Left ventricle myocardium superior (tissue), 1 donor: Measurements from ENCODE around the gene KLK4. TPM values are rescaled to one million over a fixed set of nuclear protein-coding genes. Genes with fewer than 3 reads are reported as not detected.

Source experiments
- ATAC-seq: fragments of 200-7000 bp; cut with Tn5 transposase; one replicate; pipeline ENCODE4 v1.9.1; 2020; ENCODE audit warnings: mild to moderate bottlenecking, moderate library complexity
- DNase-seq: peaks from one replicate; pipeline ENCODE4 v3.0.0-alpha.2; 2020
- intact Hi-C: fragments of 100-400 bp; cut with micrococcal nuclease; formaldehyde crosslinking; loops from one replicate; pipeline ENCODE4 v1.11.0; 2022
- total RNA-seq: library from RNA; stranded (reverse); fragmentation: NEBNext Ultra II Directional; extraction: Animal tissue kit (Norgen Biotek cat#: 25700); gene quantifications from one replicate; pipeline ENCODE4 v1.2.1, GENCODE V29; 2021
- donor health status: DM: no; HTN: yes; CAD: no; lungs with severe emphysema.

Gene KLK4
- total RNA-seq, 1 donor from 2014 or later = not detected

- DNase-seq (no peak), ATAC-seq (no peak)
- intact Hi-C loops = no loop called here
These were observed 20.0 kb downstream of the KLK4 start for GRCh38 chr19:50891253-50891625.

GRCh38 chr19:50890422-50891252 lies 20.6 kb downstream of the KLK4 start:
- no peak for ATAC-seq
- DNase-seq = no peak
- intact Hi-C loops = no loop called here

GRCh38 chr19:50889638-50890037 lies 21.6 kb downstream of the KLK4 start:
- DNase-seq (no peak), ATAC-seq (no peak)
- intact Hi-C loops = no loop called here

DNA sequence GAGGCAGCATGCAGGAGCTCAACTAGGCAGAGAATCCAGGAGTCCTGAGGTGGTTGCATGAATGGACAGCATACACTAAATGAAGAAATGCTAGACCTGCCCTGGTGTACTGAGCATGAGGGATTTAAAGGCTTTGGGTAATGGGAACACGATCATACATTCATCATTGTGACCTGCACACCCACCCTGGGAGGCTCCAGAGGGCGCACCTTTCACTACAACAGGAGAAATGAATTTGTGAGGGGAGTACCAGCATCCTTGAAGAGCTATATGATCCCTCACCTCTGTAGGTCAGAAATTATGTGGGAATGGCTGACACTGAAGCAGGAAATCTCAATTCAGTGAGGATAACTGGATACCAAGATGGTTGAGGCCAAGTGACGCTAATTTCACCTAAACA lies 29.0 kb downstream of the KLK4 start:
- no peak for ATAC-seq
- intact Hi-C loops = no loop called here
- no peak for DNase-seq

- intact Hi-C loops = no loop called here
- no peak for ATAC-seq
- DNase-seq = no peak
These were observed 31.0 kb downstream of the KLK4 start for GRCh38 chr19:50880241-50880640.

DNA sequence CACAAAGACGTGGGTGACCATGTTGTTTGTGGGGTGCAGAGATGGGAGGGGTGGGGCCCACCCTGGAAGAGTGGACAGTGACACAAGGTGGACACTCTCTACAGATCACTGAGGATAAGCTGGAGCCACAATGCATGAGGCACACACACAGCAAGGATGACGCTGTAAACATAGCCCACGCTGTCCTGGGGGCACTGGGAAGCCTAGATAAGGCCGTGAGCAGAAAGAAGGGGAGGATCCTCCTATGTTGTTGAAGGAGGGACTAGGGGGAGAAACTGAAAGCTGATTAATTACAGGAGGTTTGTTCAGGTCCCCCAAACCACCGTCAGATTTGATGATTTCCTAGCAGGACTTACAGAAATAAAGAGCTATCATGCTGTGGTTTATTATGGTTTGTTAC lies 32.3 kb downstream of the KLK4 start:
- ATAC-seq (no peak), DNase-seq (no peak)
- intact Hi-C loops = no loop called here

DNA sequence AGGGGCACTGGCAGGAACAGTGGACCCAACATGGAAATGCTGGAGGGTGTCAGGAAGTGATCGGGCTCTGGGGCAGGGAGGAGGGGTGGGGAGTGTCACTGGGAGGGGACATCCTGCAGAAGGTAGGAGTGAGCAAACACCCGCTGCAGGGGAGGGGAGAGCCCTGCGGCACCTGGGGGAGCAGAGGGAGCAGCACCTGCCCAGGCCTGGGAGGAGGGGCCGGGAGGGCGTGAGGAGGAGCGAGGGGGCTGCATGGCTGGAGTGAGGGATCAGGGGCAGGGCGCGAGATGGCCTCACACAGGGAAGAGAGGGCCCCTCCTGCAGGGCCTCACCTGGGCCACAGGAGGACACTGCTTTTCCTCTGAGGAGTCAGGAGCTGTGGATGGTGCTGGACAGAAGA lies 33.9 kb downstream of the KLK4 start:
- DNase-seq (no peak), ATAC-seq (no peak)
- intact Hi-C loops = no loop called here

- no peak for DNase-seq
- intact Hi-C loops = no loop called here
- ATAC-seq = no peak
These were observed 34.7 kb downstream of the KLK4 start for GRCh38 chr19:50876456-50876855.

DNA sequence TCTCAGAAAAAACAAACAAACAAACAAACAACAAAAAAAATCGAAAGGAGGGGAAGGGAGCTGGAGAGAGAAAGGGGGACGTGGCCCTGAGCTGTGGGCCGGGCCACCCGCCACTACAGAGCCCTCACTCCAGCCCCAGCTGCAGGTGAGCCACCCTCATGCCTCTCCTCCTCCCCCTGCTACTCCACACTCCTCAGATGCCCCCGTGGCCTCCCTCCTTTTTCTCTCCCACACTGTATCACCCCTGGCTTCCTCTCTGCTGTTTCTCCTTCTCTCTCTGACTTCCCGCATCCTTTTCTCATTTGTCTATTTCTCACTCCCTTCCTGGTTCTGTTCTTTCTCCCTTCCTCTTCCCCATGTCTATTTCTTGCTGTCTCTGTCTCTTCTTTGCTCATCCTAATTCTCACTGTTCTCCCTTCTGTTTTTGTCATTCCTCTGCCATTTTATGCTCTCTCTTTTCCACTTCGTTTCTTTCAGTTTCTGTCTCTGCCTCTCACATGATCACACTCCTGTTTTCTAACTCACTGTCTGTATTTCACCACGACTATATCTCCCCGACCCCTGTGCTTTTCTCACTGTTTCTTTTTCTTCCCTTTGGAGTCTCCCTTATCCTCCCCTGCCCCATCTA lies 35.3 kb downstream of the KLK4 start:
- DNase-seq (no peak), ATAC-seq (no peak)
- intact Hi-C loops = no loop called here

DNA sequence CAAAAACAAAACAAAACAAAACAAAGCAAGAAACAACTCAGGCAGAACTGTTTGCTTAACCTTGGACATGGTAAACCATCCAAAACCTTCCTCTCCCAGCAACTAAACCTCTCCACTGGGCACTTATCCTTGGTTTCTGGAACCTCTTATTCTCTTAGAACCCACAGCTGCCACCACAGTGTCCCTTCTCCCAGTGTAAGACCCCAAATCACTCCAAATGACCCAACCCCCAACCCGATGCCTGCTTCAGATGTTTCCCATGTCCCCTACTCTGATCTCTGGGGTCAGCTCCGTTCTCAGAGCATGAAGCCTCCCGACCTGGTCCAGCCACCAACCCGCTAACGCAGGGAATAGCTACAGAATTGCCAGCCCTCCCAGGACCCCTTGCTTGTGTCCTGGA lies 37.0 kb downstream of the KLK4 start:
- intact Hi-C loops = no loop called here
- ATAC-seq = no peak

GRCh38 chr19:50873056-50873455 lies 38.1 kb downstream of the KLK4 start, which contains the start of gene KLK2:
KLK2 (plus strand) TSS chr19:50873439; CDS start chr19:50873474, 35 bp downstream.
- DNase-seq = no peak
- intact Hi-C loops = no loop called here
- no peak for ATAC-seq

More for the DNA sequence above, 37.0 kb downstream of the KLK4 start:
- DNase-seq = no peak

DNA sequence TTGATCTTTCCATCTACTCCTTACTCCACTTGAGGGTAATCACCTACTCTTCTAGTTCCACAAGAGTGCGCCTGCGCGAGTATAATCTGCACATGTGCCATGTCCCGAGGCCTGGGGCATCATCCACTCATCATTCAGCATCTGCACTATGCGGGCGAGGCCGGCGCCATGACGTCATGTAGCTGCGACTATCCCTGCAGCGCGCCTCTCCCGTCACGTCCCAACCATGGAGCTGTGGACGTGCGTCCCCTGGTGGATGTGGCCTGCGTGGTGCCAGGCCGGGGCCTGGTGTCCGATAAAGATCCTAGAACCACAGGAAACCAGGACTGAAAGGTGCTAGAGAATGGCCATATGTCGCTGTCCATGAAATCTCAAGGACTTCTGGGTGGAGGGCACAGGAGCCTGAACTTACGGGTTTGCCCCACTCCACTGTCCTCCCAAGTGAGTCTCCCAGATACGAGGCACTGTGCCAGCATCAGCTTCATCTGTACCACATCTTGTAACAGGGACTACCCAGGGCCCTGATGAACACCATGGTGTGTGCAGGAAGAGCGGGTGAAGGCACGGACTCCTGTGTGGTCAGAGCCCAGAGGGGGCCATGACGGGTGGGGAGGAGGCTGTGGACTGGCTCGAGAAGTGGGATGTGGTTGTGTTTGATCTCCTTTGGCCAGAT lies 40.6 kb downstream of the KLK4 start:
- ATAC-seq (no peak), DNase-seq (no peak)
- intact Hi-C loops = no loop called here

GRCh38 chr19:50869479-50869878 lies 41.7 kb downstream of the KLK4 start:
- intact Hi-C loops = no loop called here
- DNase-seq (no peak), ATAC-seq (no peak)

- DNase-seq (no peak), ATAC-seq (no peak)
- intact Hi-C loops = no loop called here
These were observed 49.5 kb downstream of the KLK4 start for GRCh38 chr19:50861496-50862286.

- DNase-seq (no peak), ATAC-seq (no peak)
- intact Hi-C loops = no loop called here
These were observed 50.2 kb downstream of the KLK4 start for GRCh38 chr19:50861010-50861409.

- intact Hi-C loops = no loop called here
- DNase-seq (no peak), ATAC-seq (no peak)
These were observed 51.3 kb downstream of the KLK4 start for GRCh38 chr19:50859849-50860248.

DNA sequence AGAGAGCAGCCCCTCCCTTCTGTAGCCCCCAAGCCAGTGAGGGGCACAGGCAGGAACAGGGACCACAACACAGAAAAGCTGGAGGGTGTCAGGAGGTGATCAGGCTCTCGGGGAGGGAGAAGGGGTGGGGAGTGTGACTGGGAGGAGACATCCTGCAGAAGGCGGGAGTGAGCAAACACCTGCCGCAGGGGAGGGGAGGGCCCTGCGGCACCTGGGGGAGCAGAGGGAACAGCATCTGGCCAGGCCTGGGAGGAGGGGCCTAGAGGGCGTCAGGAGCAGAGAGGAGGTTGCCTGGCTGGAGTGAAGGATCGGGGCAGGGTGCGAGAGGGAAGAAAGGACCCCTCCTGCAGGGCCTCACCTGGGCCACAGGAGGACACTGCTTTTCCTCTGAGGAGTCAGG lies 52.3 kb downstream of the KLK4 start:
- DNase-seq (no peak), ATAC-seq (no peak)
- intact Hi-C loops = no loop called here

DNA sequence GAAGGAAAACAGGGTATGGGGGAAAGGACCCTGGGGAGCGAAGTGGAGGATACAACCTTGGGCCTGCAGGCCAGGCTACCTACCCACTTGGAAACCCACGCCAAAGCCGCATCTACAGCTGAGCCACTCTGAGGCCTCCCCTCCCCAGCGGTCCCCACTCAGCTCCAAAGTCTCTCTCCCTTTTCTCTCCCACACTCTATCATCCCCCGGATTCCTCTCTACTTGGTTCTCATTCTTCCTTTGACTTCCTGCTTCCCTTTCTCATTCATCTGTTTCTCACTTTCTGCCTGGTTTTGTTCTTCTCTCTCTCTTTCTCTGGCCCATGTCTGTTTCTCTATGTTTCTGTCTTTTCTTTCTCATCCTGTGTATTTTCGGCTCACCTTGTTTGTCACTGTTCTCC lies 53.8 kb downstream of the KLK4 start:
- DNase-seq (no peak), ATAC-seq (no peak)
- intact Hi-C loops = no loop called here
